GM18517 (cell line): ENCODE measurements around the gene MFAP2.

Experiments used
- ATAC-seq: cut with Tn5 transposase; IDR thresholded peaks from one replicate; pipeline ENCODE4 v1.9.1; 2021; ENCODE audit warnings: mild to moderate bottlenecking, moderate library complexity; ENCODE audit not compliant: unreplicated experiment

Gene MFAP2

DNA sequence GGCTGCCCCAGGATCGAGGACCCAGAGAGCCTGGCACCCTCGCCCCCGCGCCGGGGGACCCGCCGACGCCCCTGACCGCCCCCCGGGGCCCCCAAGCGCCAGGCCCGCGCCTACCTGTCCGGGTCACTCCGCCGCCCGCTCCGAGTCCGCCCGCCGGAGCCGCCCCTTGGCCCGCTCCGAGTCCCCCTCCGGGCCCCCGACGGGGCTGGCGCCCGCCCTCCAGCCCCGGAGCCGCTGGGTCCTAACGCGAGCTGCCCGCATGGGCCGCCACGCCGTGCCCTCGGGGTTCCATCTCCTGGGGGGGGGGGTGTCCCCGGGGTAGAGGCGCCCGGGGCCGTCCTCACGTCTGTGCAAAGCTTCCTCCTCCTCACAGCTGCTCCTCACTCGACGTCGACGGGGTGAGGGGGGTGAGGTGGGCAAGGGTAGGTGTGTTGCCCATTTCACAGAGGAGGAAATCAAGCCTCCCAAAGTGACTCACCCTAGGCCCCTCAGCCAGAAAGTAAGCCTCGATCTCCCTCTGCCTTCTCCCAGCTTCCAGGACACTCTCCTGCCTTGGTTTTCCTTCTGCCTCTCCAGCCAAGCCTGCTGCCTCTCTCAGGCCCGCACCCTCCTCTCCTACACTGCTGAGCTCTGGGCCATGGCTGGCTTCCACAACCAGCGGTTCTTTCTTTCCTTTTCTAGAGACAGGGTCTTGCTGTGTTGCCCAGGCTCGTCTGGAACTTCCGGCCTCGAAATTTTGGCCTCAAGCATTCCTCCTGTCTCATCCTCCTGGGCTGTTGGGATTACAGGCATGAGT is at the start of gene MFAP2:
Gene MFAP2, minus strand, starts transcription at position 148 of the 796 bp plus-strand sequence. CDS start 2,347 bp downstream, outside the sequence.
- ATAC-seq = no peak

GRCh38 chr1:17030206-17030605 is 49.8 kb upstream of the MFAP2 start:
- ATAC-seq = no peak

GRCh38 chr1:17028662-17029188 is 48.3 kb upstream of the MFAP2 start:
- ATAC-seq = no peak

GRCh38 chr1:17027900-17028299 is 47.5 kb upstream of the MFAP2 start:
- no peak for ATAC-seq

DNA sequence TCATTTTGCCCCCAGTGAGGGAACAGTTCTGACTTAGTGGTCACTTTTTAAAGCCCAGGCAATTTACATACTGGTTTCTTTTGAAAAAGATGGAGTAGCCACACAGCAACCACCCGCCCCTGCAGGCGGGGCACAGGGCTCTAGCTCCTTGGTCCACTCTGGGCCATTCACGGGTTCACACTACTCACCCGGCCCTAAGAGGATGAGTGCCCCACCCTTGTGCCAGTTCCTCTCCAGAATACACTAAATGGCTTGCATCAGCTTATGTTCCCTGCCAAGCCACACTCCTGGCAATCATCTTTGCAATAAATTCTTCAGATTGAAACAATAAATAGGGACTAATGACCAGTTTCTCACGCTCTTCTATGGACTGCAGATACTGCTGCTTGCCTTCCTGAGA is 47.0 kb upstream of the MFAP2 start:
- no peak for ATAC-seq

DNA sequence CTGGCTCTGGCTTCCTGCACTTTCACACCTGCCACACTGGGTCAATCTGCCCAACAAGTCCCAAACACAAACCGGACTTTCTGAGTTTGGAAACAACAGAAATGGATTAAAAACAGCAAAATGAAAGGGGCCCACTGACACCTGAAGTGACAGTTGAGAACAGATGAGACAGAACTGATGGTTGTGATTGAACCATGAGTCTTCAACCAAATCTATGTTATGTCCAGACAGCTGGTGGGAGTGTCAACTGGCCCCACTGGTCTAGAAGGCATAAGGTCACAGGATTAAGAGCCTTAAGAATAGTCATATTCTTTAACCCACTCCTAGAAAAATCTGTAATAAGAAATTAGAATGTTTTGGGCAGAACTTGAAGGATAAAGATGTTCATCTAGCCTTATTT is 44.3 kb upstream of the MFAP2 start:
- ATAC-seq = no peak

DNA sequence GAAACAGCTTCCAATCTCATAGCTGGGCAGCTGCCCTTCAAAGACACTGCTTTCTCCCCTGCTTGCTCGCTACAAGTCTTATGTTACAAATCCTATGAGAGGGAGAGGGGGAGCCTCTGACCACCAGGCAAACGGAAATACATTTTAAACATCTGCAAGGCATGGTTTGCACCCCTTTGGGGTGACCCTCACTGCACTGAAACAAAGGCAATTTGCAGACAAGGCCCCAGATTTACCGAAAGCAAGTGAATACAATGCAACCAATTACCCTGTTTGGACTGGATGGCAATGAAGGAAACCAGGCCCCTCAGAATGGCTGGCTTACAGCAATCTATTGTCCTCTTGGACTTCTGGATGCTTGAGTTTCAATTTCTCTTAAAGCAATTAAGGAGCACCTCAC is 43.2 kb upstream of the MFAP2 start:
- ATAC-seq = no peak

- ATAC-seq = no peak
Measured at GRCh38 chr1:17023102-17023501, 42.7 kb upstream of the MFAP2 start.

DNA sequence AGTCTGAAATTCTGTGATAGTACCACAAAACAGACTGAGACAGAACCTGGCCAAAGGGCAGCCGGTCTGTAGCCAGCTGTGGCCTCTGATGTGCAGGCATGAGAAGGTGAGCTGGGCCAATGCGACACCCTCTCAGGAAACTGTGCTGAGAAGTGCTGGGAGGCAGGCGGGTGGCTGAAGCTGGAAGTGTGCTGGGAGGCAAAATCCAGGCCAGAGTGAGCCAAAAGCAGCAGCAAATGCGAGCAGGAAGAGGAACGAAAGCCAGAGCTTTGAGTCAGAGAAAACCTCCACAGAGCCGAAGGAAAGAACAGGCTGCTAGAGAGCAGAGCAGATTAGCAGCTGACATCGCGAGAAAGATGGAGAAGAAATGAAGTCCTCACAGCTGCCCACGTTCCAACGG is 41.5 kb upstream of the MFAP2 start:
- ATAC-seq = no peak

GRCh38 chr1:17020502-17020901 is 40.1 kb upstream of the MFAP2 start:
- ATAC-seq = no peak

- ATAC-seq = no peak
Measured at GRCh38 chr1:17018849-17019248, 38.4 kb upstream of the MFAP2 start.

DNA sequence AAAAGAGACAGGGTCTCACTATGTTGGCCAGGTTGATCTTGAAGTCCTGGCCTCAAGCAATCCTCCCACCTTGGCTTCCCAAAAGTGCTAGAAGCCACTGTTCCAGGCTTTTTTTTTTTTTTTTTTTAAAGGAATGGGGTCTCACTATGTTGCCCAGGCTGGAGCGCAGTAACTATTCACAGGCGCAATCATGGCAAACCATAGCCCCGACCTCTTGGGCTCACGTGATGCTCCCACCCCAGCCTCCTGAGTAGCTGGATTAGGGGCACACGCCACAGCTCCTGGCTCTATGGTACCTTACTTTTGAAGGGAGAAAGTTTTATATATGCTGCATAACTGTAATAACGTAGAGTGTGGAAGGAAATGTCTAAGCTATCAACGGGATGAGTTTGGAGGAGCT is 37.0 kb upstream of the MFAP2 start:
- no peak for ATAC-seq

DNA sequence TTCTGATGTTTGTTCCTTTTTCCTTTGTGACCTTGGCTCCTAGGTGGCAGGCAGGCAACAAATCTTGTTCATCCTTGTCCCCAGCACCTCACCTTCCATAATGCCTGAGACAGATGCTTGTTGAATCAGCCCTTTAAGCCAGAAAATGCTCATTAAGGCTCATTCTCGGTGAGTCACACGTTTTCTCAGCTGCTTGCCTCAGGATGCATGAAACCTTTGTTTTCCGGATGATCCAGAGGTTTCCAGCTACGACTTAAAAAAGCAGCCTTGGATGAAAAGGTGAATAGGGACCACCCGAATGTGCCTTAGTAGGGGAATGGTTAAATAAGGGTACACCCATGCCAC is 35.9 kb upstream of the MFAP2 start:
- no peak for ATAC-seq

DNA sequence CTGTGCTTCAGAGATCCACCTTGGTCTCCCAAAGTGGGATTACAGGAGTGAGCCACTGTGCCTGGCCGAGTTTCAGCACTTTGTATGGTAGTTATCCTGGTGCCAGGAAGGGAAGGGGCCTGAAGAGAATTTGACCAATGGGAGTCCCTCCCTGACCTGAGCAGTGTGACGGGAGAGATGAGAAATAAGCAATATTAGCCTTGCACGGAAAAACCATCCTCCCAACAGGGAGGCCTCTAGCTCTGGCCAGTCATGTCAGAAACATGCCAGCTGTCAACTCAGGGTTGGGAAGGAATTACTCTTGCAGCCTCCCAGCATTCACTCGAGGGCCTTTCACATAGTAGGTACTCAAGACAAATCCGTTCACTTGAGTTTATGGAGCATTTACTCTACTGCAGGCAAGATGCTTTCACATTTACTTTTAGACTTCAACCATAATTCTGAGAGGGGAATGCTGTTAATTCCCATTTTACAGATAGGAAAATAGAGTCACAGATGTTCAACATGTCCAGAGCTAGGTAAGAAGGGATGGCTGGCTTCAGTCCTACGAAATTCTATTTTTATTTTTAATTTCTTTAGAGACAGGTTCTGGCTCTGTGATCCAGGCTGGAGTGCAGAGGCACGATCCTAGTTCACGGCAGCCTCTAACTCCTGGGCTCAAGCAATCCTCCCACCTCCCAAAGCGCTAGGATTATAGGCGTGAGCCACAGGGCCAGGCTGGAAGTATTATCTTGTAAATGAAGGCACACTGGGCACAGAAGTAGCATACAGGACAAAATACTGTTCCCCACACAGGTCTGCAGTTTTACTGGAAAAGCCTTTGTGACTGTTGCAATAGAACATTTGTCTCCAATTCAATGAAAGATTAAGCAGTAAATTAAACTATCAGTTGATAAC is 34.5 kb upstream of the MFAP2 start:
- ATAC-seq = no peak

GRCh38 chr1:17013491-17014320 is 33.3 kb upstream of the MFAP2 start:
- no peak for ATAC-seq

DNA sequence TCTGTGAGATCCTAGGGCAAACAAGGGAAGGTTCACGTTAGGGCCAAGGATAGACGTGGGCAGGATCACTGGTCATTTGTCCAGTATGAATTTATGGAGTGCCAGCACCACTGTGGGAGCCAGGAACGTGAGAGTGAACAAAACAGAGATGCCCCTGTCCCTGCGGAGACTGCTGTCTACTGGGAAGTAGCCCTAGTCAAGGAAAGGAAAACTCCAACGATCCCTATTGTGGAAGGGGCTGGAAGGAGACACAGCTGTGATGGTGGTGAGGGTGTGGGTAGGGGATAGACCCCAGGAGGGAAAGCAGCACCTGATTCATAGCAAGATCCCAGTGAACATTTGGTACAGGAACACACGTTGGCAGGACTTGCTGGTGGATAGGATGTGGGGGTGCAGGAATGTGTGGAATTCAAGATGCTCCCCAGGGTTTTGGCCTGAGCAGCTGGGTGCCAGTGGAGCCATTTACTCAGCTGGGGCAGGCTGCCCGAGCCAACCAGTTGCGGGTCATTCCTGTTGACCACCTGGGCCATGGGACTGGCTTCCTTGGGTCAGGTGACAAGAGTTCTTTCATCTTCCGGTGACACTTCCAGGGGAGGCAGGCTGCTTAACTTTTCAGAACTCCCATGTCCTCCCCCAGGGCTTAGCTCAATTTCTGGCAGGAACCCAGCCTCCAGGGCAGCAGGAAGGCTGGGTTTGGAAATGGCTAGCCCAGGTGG is 32.5 kb upstream of the MFAP2 start:
- ATAC-seq = no peak

DNA sequence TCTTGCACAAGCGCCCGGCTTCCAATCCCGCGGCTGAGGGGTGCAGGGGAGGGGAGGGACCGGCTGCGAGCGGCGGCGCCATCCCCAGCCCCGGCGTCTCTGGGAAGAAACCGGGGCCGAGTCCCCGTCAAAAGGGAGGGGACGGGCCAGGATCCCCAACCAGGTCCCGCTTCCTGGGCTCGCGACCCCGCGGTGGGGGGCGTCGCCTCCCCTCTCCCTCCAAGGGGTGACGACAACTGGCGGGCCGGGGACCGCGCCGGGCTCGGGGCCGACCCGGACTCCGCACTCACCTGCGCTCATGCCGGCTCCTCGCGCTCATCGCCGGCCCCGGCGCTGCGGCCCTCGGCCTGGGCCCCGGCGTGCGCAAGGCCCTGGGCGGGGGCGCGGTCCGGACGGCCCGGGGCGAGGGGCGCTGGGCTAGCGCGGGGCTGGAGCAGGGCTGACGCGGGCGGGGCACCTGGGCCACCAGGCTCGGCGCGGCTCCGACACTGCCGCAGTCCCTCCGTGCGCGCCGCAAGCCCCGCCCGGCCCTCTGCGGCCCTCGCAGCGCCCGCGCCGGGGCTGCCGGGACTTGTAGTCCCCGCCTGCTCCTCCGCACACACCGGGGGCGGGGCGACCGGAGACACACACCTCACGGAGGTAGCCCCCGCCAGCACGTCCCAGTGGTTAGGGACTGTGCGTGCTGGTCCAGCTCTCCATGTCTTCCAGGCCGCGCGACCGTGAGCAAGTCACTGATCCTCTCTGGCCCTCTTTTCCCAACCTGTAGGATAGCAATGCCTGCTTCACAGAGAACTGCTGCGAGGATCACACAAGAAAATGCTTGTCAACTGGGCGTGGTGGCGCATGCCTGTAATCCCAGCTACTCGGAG is 31.3 kb upstream of the MFAP2 start, which contains the start of gene ATP13A2:
Gene ATP13A2, minus strand, starts transcription at position 490 of the 869 bp plus-strand sequence. Its CDS starts 190 bp downstream, at position 300.
- ATAC-seq = peak; percentile 83

DNA sequence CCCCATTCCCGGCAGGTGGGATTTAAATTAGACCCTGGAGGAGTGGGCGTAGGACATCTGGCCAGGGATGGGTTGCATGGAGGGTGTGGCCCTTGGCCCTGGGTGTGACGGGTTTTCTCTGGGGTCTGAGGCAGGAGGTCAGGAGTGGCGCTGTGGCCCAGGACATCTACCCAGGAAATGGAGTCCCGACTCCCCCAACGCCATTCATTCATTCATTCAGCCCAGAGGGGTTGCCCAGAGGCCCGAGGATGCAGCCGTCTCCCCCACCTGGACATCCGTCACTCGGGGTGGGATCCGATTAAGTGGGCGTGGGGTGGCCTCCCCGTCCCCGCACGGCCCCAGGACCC is 30.6 kb upstream of the MFAP2 start:
- no peak for ATAC-seq

DNA sequence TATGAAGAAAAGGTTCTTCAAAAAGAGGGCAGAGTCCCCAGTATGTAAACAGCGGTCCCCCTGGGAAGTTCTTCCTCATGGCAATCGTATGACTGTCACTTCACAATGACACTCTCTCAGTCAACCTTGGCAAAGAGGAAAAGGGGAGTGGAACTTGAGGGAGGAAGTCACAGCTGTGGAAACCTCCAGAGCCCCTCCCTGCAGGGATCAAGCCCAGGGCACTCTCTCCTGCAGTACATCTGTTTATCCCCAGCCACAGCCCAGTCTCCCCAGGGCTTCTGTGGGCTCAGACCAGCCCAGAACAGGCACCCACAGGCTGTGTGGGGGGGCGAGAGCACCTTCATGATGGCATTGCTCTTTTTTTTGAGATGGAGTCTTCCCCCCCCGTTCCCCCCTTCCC is 29.3 kb upstream of the MFAP2 start:
- ATAC-seq = no peak
